ENCODE measurements around the gene CALN1. TPM values are rescaled to one million over a fixed set of nuclear protein-coding genes. Genes with fewer than 3 reads are reported as not detected.

CALN1 gene
- total and polyA plus RNA-seq, 4 donors: 0.14 to 0.84 (median 0.24) TPM

- no peak overlapping the region for H3K9ac ChIP-seq (ENCODE audit: low read depth in 1 of 2, low read length in 2 of 2)
Observed at GRCh38 chr7:72292794-72293193, 119.3 kb downstream of the CALN1 start.

DNA sequence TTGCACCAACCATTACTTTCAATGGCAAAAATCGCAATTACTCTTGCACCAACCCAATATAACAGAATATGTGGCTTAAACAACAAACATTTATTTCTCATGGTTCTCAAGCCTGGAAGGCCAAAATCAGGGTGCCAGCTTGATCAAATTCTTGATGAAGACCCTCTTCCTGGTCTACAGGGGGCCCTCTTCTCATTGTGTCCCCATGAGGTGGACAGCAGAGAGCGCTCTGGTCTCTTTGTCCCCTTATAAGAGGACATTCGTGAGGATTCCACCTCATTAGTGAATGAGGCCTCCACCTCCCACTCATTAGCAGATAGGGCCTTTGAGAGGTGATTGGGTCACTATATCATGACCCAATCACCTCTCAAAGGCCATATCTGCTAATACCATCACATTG lies 120.0 kb downstream of the CALN1 start:
- no peaks in the 10 kb centered on the region for H3K4me1 ChIP-seq (ENCODE audit: control insufficient read depth in 4 of 4, insufficient read depth in 4 of 4, low read length in 3 of 4)
- no peak overlapping the region for H3K9ac ChIP-seq (ENCODE audit: low read depth in 1 of 2, low read length in 2 of 2)
- WGBS: 83% methylated on average over 3 of the region's 3 CpGs
- no peak overlapping the region for H3K27ac ChIP-seq (ENCODE audit: low read depth in 1 of 2, low read length in 2 of 2)
- DNase-seq (ENCODE audit: low spot score): no peak
- peaks cover 0 to 8% (median 3%) of the 10 kb centered on the region in 4 donors for H3K9me3 ChIP-seq (ENCODE audit: control insufficient read depth in 4 of 4, low read length in 3 of 4)
- TF ChIP-seq HNF4A (conservative IDR thresholded peaks at IDR 0.05): no peak
- H3K36me3 ChIP-seq (ENCODE audit: control insufficient read depth in 4 of 4, insufficient read depth in 3 of 4, low read depth in 1 of 4, low read length in 3 of 4): no peaks in the 10 kb centered on the region
- H3K27me3 ChIP-seq (ENCODE audit: control insufficient read depth in 4 of 4, insufficient read depth in 4 of 4, low read length in 3 of 4): peaks cover 0 to 2% (median 0%) of the 10 kb centered on the region in 4 donors
- H3K4me3 ChIP-seq (ENCODE audit: low read depth in 1 of 3, low read length in 3 of 3): no peak overlapping the region

More at GRCh38 chr7:72292794-72293193, 119.3 kb downstream of the CALN1 start:
- Histone ChIP-seq H3K4me1 (ENCODE audit: control insufficient read depth in 4 of 4, insufficient read depth in 4 of 4, low read length in 3 of 4) (no peaks in the 10 kb centered on the region), H3K27me3 (ENCODE audit: control insufficient read depth in 4 of 4, insufficient read depth in 4 of 4, low read length in 3 of 4) (peaks cover 0 to 2% (median 0%) of the 10 kb centered on the region in 4 donors), H3K36me3 (ENCODE audit: control insufficient read depth in 4 of 4, insufficient read depth in 3 of 4, low read depth in 1 of 4, low read length in 3 of 4) (no peaks in the 10 kb centered on the region), H3K4me3 (ENCODE audit: low read depth in 1 of 3, low read length in 3 of 3) (no peak overlapping the region), H3K27ac (ENCODE audit: low read depth in 1 of 2, low read length in 2 of 2) (no peak overlapping the region), H3K9me3 (ENCODE audit: control insufficient read depth in 4 of 4, low read length in 3 of 4) (peaks cover 0 to 8% (median 3%) of the 10 kb centered on the region in 4 donors)
- no peak for TF ChIP-seq EGR1 (IDR thresholded peaks at IDR 0.05; ENCODE audit: low read depth in 2 of 2)
- no peak for TF ChIP-seq HNF4G (IDR thresholded peaks at IDR 0.05)
- TF ChIP-seq SP1 (IDR thresholded peaks at IDR 0.05): no peak
- TF ChIP-seq HNF4A (conservative IDR thresholded peaks at IDR 0.05): no peak
- no peak for TF ChIP-seq FOXA2 (IDR thresholded peaks at IDR 0.05)
- no peak for TF ChIP-seq NR2F2 (IDR thresholded peaks at IDR 0.05)
- no peak for TF ChIP-seq RAD21 (IDR thresholded peaks at IDR 0.05)
- TF ChIP-seq GABPA (IDR thresholded peaks at IDR 0.05 in 1 of 2, conservative IDR thresholded peaks at IDR 0.05 in 1 of 2): no peak
- no peak for TF ChIP-seq FOXA1 (IDR thresholded peaks at IDR 0.05)
- TF ChIP-seq YY1 (IDR thresholded peaks at IDR 0.05): no peak
- TF ChIP-seq TAF1 (conservative IDR thresholded peaks at IDR 0.05): no peak
- TF ChIP-seq REST (IDR thresholded peaks at IDR 0.05): no peak
- no peak for TF ChIP-seq ATF3 (IDR thresholded peaks at IDR 0.05)
- no peak for TF ChIP-seq JUND (IDR thresholded peaks at IDR 0.05)
- TF ChIP-seq ZBTB33 (IDR thresholded peaks at IDR 0.05): no peak
- WGBS: 43% methylated on average over 3 of the region's 3 CpGs
- no peak for DNase-seq (ENCODE audit: low spot score)

Data from liver (tissue), 9 donors.